Measurements from ENCODE around the gene LONP2.

LONP2 gene

GRCh38 chr16:48204825-48205151, 39.3 kb upstream of the LONP2 start:
- in situ Hi-C loops (cut with HindIII; ENCODE audit: low sequenced_read_pairs), result no loop called here
- H3K4me3 ChIP-seq (ENCODE audit: low read depth, low read length), result no peak overlapping the region
- DNase-seq (ENCODE audit: low read depth, low spot score), result no peak
- TF ChIP-seq, protein P1, sequence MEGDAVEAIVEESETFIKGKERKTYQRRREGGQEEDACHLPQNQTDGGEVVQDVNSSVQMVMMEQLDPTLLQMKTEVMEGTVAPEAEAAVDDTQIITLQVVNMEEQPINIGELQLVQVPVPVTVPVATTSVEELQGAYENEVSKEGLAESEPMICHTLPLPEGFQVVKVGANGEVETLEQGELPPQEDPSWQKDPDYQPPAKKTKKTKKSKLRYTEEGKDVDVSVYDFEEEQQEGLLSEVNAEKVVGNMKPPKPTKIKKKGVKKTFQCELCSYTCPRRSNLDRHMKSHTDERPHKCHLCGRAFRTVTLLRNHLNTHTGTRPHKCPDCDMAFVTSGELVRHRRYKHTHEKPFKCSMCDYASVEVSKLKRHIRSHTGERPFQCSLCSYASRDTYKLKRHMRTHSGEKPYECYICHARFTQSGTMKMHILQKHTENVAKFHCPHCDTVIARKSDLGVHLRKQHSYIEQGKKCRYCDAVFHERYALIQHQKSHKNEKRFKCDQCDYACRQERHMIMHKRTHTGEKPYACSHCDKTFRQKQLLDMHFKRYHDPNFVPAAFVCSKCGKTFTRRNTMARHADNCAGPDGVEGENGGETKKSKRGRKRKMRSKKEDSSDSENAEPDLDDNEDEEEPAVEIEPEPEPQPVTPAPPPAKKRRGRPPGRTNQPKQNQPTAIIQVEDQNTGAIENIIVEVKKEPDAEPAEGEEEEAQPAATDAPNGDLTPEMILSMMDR (IDR thresholded peaks at IDR 0.05; ENCODE audit: low read depth, low read length), result no peak

- in situ Hi-C loops (cut with HindIII; ENCODE audit: low sequenced_read_pairs), result no loop called here
- TF ChIP-seq, protein P1 (IDR thresholded peaks at IDR 0.05; ENCODE audit: low read depth, low read length), result no peak
- no peak overlapping the region for H3K4me3 ChIP-seq (ENCODE audit: low read depth, low read length)
- DNase-seq (ENCODE audit: low read depth, low spot score), result no peak
Observed at GRCh38 chr16:48206594-48207242, 37.4 kb upstream of the LONP2 start.

GRCh38 chr16:48210747-48211146, 33.4 kb upstream of the LONP2 start:
- DNase-seq (ENCODE audit: low read depth, low spot score), result no peak
- in situ Hi-C loops (cut with HindIII; ENCODE audit: low sequenced_read_pairs), result no loop called here
- no peak overlapping the region for H3K4me3 ChIP-seq (ENCODE audit: low read depth, low read length)
- TF ChIP-seq, protein P1 (IDR thresholded peaks at IDR 0.05; ENCODE audit: low read depth, low read length), result no peak

GRCh38 chr16:48212033-48212432, 32.1 kb upstream of the LONP2 start:
- no peak for DNase-seq (ENCODE audit: low read depth, low spot score)
- TF ChIP-seq, protein P1 (IDR thresholded peaks at IDR 0.05; ENCODE audit: low read depth, low read length), result no peak
- no peak overlapping the region for H3K4me3 ChIP-seq (ENCODE audit: low read depth, low read length)
- in situ Hi-C loops (cut with HindIII; ENCODE audit: low sequenced_read_pairs), result no loop called here

- in situ Hi-C loops (cut with HindIII; ENCODE audit: low sequenced_read_pairs), result no loop called here
Observed at GRCh38 chr16:48215738-48216137, 28.4 kb upstream of the LONP2 start.

DNA sequence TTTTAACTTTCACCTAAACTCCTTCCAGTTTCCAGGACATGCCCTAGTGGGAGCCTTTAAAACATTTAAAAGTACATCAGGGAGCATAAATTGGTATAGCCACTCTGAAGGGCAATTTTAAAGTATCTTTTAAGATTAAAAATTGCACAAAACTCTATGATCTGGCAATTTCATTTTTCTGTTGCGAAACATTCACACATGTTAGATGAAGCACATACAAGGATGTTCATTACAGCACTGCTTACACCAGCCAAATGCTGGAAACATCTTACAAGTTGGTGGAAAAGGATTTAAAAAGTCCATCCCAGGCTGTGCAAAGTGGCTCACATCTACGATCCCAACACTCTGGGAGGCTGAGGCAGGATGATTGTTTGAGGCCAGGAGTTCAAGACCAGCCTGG, 26.4 kb upstream of the LONP2 start:
- TF ChIP-seq, protein P1 (IDR thresholded peaks at IDR 0.05; ENCODE audit: low read depth, low read length), result no peak
- H3K4me3 ChIP-seq (ENCODE audit: low read depth, low read length), result no peak overlapping the region
- in situ Hi-C loops (cut with HindIII; ENCODE audit: low sequenced_read_pairs), result no loop called here
- no peak for DNase-seq (ENCODE audit: low read depth, low spot score)

More at GRCh38 chr16:48215738-48216137, 28.4 kb upstream of the LONP2 start:
- TF ChIP-seq, protein P1 (IDR thresholded peaks at IDR 0.05; ENCODE audit: low read depth, low read length), result no peak
- H3K4me3 ChIP-seq (ENCODE audit: low read depth, low read length), result no peak overlapping the region
- no peak for DNase-seq (ENCODE audit: low read depth, low spot score)
